Natural killer cell treated with Interleukin-12 subunit alpha and Interleukin-12 subunit beta and Interleukin-15 and Interleukin-18, amount 100 ng/mL, for 72 hours (primary cell): ENCODE results near the gene PTPRD. TPM values are rescaled to one million over a fixed set of nuclear protein-coding genes. Genes with fewer than 3 reads are reported as not detected.

Experiments
- ATAC-seq, 2 donors: fragments of 150-1000 bp; cut with Tn5 transposase in 1 of 2; sonication (Bioruptor Pico), chemical (Tn5 transposase) in 1 of 2; 2 replicates each; pipeline ENCODE4 v1.10.0; 2021
- DNase-seq: peaks from one replicate; pipeline ENCODE4 v3.0.0; 2022; ENCODE audit warnings: low spot score
- H3K27ac Mint-ChIP-seq, 2 donors: 1 replicate in 1 of 2; 2 replicates in 1 of 2; pipeline ENCODE4 v1.8.0; 2022; ENCODE audit warnings: mixed read lengths in 2 of 2, mild to moderate bottlenecking in 1 of 2, moderate library complexity in 1 of 2
- H3K27me3 Mint-ChIP-seq, 2 donors: 1 replicate in 1 of 2; 2 replicates in 1 of 2; pipeline ENCODE4 v1.8.0; 2022; ENCODE audit warnings: mixed read lengths in 2 of 2
- H3K36me3 Mint-ChIP-seq: one replicate; pipeline ENCODE4 v1.8.0; 2022; ENCODE audit warnings: mixed read lengths
- H3K4me1 Mint-ChIP-seq, 2 donors: 1 replicate in 1 of 2; 2 replicates in 1 of 2; pipeline ENCODE4 v1.8.0; 2022; ENCODE audit warnings: low read depth in 2 of 2, mixed read lengths in 2 of 2, mild to moderate bottlenecking in 1 of 2
- H3K4me3 Mint-ChIP-seq: one replicate; pipeline ENCODE4 v1.8.0; 2022; ENCODE audit warnings: mixed read lengths
- H3K9me3 Mint-ChIP-seq: 2 replicates; pipeline ENCODE4 v1.8.0; 2022; ENCODE audit warnings: mixed read lengths
- total RNA-seq, 2 donors: library from RNA; stranded (reverse); gene quantifications; one replicate each; pipeline ENCODE4 v1.2.3, GENCODE V29; 2022

Gene PTPRD
- total RNA-seq, 2 donors from 2014 or later, result 0.53 to 3.7 TPM

GRCh38 chr9:8346296-8346695, 2266.5 kb downstream of the PTPRD start:
- no peaks in the 10 kb centered on the region for H3K4me1 Mint-ChIP-seq
- DNase-seq (no peak), ATAC-seq (no peak)
- peaks cover 3 to 8% of the 10 kb centered on the region in 2 donors for H3K27me3 Mint-ChIP-seq
- H3K27ac Mint-ChIP-seq, result no peak overlapping the region
- no peaks in the 10 kb centered on the region for H3K36me3 Mint-ChIP-seq
- peaks cover 3% of the 10 kb centered on the region for H3K9me3 Mint-ChIP-seq
- H3K4me3 Mint-ChIP-seq, result no peak overlapping the region

DNA sequence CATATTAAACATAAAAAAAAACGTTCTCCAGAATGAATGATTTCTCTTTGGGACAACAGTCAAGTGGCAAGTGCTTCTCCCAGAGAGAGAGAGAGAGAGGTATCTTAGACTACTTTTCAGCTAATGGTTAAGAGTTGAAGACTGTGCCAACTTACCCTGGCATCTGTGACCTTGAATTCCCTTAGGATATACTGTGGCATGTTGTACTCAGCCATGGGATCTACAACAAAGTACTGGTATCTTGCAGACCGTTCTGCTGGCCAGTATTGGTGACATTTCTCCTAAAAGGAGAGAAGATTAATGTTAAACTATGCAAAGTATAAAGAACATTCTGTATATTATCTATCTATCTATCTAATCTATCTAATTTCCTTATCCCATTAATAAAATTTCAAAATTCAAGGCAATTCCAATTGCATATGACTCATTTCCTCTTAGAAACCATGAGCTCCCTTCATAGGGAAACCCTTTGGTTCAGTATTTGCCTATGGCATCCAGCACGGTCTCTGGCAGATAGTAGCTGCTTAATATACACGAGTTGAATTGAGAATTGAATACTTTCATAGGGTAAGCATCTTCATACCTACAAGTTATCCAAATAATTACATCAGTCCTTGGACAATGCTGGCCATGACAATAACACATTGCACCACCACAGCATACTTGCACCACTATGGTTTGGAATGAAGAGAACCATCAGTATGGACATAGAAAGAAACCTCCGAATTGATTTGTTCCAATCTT, 2273.9 kb downstream of the PTPRD start:
- H3K36me3 Mint-ChIP-seq, result no peaks in the 10 kb centered on the region
- no peak overlapping the region for H3K4me3 Mint-ChIP-seq
- H3K4me1 Mint-ChIP-seq, result no peaks in the 10 kb centered on the region
- H3K9me3 Mint-ChIP-seq, result no peaks in the 10 kb centered on the region
- H3K27me3 Mint-ChIP-seq, result peaks cover 2 to 12% of the 10 kb centered on the region in 2 donors
- ATAC-seq (no peak), DNase-seq (no peak)
- no peak overlapping the region for H3K27ac Mint-ChIP-seq

DNA sequence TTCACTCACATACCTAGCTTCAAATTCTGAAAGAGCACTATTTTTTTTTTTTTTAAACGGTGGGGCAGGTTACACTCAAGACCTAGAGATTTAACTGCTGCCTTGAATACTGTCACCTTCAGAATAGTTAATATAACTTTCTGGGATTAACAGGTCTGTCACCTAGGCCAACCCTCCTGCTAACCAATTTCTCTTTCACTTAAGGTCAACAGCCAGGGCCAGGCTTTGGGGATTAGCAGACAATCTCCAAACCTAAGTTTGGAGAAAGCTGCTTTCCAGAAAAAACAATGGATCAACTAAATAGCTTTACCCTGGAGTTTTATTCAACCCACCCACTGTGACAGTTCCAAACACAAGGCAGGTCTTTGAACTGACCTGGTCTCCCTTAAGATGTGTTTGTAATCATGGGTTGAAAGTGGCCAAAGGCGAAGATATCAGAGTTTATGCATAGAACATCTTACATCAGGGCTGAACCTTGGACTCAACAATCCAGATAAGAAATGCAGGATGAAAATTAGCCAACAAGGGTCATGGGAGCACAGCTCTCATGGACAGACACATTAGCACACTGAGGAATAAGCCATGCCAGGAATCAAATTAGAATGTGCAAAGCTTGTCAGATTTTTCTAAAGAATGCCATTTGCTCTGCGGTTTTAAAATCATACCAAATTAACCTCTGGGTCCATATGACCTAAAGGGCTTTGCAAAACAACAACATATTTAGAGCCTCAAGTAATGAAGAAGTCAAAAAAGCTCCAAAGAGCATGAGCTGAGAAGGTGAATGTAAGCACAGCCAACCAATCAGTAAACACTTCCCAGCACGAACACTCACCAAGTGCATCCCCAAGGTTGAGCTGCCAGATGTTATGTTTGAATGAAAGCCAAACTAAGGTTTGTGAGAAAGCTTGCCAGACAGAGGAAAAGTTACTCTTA, 2274.7 kb downstream of the PTPRD start:
- DNase-seq (no peak), ATAC-seq (no peak)
- Mint-ChIP-seq H3K27ac (no peak overlapping the region), H3K4me1 (no peaks in the 10 kb centered on the region), H3K36me3 (no peaks in the 10 kb centered on the region), H3K4me3 (no peak overlapping the region), H3K27me3 (peaks cover 2 to 18% of the 10 kb centered on the region in 2 donors), H3K9me3 (no peaks in the 10 kb centered on the region)

- Mint-ChIP-seq H3K36me3 (peaks cover 6% of the 10 kb centered on the region), H3K27me3 (peaks cover 6 to 12% of the 10 kb centered on the region in 2 donors), H3K9me3 (peaks cover 4% of the 10 kb centered on the region), H3K27ac (no peak overlapping the region), H3K4me1 (no peaks in the 10 kb centered on the region), H3K4me3 (no peak overlapping the region)
- DNase-seq (no peak), ATAC-seq (no peak)
Observed at GRCh38 chr9:8332871-8333270, 2279.9 kb downstream of the PTPRD start.

- DNase-seq, result no peak
- Mint-ChIP-seq H3K4me3 (no peak overlapping the region), H3K27me3 (peaks cover 9 to 16% of the 10 kb centered on the region in 2 donors), H3K36me3 (peaks cover 6% of the 10 kb centered on the region), H3K9me3 (peaks cover 4% of the 10 kb centered on the region), H3K27ac (no peak overlapping the region), H3K4me1 (no peaks in the 10 kb centered on the region)
- ATAC-seq, result no peak
Observed at GRCh38 chr9:8332331-8332650, 2280.5 kb downstream of the PTPRD start.

- no peak overlapping the region for H3K27ac Mint-ChIP-seq
Observed at GRCh38 chr9:8331507-8332330, 2281.1 kb downstream of the PTPRD start.

GRCh38 chr9:8329561-8330283, 2283.1 kb downstream of the PTPRD start:
- DNase-seq, result no peak
- peaks cover 6% of the 10 kb centered on the region for H3K36me3 Mint-ChIP-seq
- H3K27ac Mint-ChIP-seq, result no peak overlapping the region
- no peaks in the 10 kb centered on the region for H3K4me1 Mint-ChIP-seq
- H3K9me3 Mint-ChIP-seq, result peaks cover 4% of the 10 kb centered on the region
- no peak overlapping the region for H3K4me3 Mint-ChIP-seq
- no peak for ATAC-seq
- peaks cover 7 to 16% of the 10 kb centered on the region in 2 donors for H3K27me3 Mint-ChIP-seq

More at GRCh38 chr9:8331507-8332330, 2281.1 kb downstream of the PTPRD start:
- peaks cover 9 to 16% of the 10 kb centered on the region in 2 donors for H3K27me3 Mint-ChIP-seq
- peaks cover 4% of the 10 kb centered on the region for H3K9me3 Mint-ChIP-seq
- DNase-seq, result no peak
- ATAC-seq, result no peak
- H3K4me3 Mint-ChIP-seq, result no peak overlapping the region
- peaks cover 6% of the 10 kb centered on the region for H3K36me3 Mint-ChIP-seq
- H3K4me1 Mint-ChIP-seq, result no peaks in the 10 kb centered on the region

GRCh38 chr9:8315211-8315610, 2297.6 kb downstream of the PTPRD start:
- no peaks in the 10 kb centered on the region for H3K36me3 Mint-ChIP-seq
- no peaks in the 10 kb centered on the region for H3K9me3 Mint-ChIP-seq
- H3K4me1 Mint-ChIP-seq, result no peaks in the 10 kb centered on the region
- DNase-seq, result no peak
- H3K27me3 Mint-ChIP-seq, result peaks cover 0 to 3% of the 10 kb centered on the region in 2 donors
- ATAC-seq, result no peak
- no peak overlapping the region for H3K4me3 Mint-ChIP-seq
- no peak overlapping the region for H3K27ac Mint-ChIP-seq

GRCh38 chr9:8309258-8309657, 2303.5 kb downstream of the PTPRD start:
- Mint-ChIP-seq H3K4me3 (no peak overlapping the region), H3K27me3 (peaks cover 0 to 5% of the 10 kb centered on the region in 2 donors), H3K4me1 (no peaks in the 10 kb centered on the region), H3K27ac (no peak overlapping the region), H3K36me3 (peaks cover 7% of the 10 kb centered on the region), H3K9me3 (no peaks in the 10 kb centered on the region)
- DNase-seq (no peak), ATAC-seq (no peak)

GRCh38 chr9:8304720-8305119, 2308.1 kb downstream of the PTPRD start:
- H3K9me3 Mint-ChIP-seq, result no peaks in the 10 kb centered on the region
- peaks cover 0 to 5% of the 10 kb centered on the region in 2 donors for H3K27me3 Mint-ChIP-seq
- no peak overlapping the region for H3K4me3 Mint-ChIP-seq
- H3K4me1 Mint-ChIP-seq, result no peaks in the 10 kb centered on the region
- DNase-seq, result no peak
- no peak overlapping the region for H3K27ac Mint-ChIP-seq
- ATAC-seq, result no peak
- H3K36me3 Mint-ChIP-seq, result peaks cover 7% of the 10 kb centered on the region

DNA sequence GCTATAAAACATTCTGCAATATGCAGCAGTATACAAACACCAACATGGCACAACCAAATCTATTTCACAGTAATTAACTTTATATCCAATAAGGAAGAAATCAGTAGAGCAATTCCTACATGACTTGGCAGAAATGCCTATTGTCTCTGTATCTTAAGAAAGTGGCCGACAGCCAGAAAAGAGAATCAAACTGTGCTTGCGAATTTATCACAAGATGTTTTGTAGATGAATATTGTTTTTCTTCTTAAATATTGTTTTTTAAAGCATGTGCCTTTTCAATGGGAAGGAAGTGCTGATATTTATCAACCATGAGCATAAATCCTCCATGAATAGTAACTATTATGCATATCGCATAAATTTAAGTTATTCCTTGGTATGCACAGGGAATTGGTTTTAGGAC, 2311.5 kb downstream of the PTPRD start:
- Mint-ChIP-seq H3K27me3 (no peaks in the 10 kb centered on the region), H3K4me1 (no peaks in the 10 kb centered on the region), H3K36me3 (no peaks in the 10 kb centered on the region), H3K9me3 (no peaks in the 10 kb centered on the region), H3K4me3 (no peak overlapping the region), H3K27ac (no peak overlapping the region)
- DNase-seq, result no peak
- no peak for ATAC-seq

DNA sequence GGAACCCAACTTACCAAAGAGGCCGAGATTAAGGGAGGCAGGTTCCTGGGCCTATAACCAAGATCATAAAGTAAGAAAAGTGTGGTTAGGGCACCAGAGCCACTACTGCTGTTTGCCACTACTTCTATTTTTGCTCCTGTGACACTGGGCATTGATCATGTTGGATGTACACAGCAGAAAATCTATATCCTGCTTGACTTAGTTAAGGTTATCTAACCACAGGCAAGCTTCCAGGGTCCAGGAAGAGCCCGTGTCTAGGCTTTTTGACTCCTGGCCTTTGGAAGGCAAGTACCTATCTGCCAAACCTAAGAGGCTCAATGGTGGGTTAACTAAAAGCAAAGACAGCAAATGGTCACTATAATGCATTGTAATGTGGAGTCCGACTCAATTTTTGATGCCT, 2315.8 kb downstream of the PTPRD start:
- peaks cover 0 to 2% of the 10 kb centered on the region in 2 donors for H3K27me3 Mint-ChIP-seq
- no peaks in the 10 kb centered on the region for H3K9me3 Mint-ChIP-seq
- no peaks in the 10 kb centered on the region for H3K36me3 Mint-ChIP-seq
- no peaks in the 10 kb centered on the region for H3K4me1 Mint-ChIP-seq
- no peak overlapping the region for H3K4me3 Mint-ChIP-seq
- DNase-seq, result no peak
- H3K27ac Mint-ChIP-seq, result no peak overlapping the region
- ATAC-seq, result no peak

DNA sequence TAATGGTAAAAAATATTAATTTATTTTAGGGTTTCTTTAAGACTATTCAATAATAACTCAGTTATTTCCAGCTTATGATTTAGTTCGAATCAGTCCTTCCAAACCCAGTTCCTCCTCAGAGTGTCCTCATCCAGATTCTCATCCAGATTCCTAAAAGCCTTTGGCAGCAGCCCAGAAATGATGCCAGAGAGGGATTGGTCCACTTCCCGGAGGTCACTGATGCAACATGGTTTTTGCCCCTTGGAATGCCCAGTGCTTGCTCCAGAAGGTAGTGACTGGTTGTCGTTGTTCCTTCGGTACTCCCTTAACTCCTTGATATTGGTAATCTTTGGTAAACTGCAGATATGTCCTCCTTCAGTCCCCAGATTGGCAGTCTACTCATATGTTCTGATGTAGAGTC, 2320.1 kb downstream of the PTPRD start:
- ATAC-seq, result no peak
- Mint-ChIP-seq H3K27me3 (peaks cover 0 to 5% of the 10 kb centered on the region in 2 donors), H3K4me3 (no peak overlapping the region), H3K4me1 (no peaks in the 10 kb centered on the region), H3K36me3 (no peaks in the 10 kb centered on the region), H3K9me3 (no peaks in the 10 kb centered on the region), H3K27ac (no peak overlapping the region)
- DNase-seq, result no peak
